Nephron (organoid): ENCODE results near the gene LRBA.

Experiments
- H3K27ac Mint-ChIP-seq, 3 experiments: 2 replicates each; pipeline ENCODE4 v1.8.0; 2020; ENCODE audit warnings: mixed read lengths in 3 of 3, mild to moderate bottlenecking in 2 of 3, moderate library complexity in 1 of 3
- H3K27me3 Mint-ChIP-seq: 2 replicates; pipeline ENCODE4 v1.8.0; 2021; ENCODE audit warnings: low read depth, mild to moderate bottlenecking, moderate library complexity, mixed read lengths
- H3K36me3 Mint-ChIP-seq: 2 replicates; pipeline ENCODE4 v1.8.0; 2020; ENCODE audit warnings: low read depth, mixed read lengths
- H3K4me1 Mint-ChIP-seq: 2 replicates; pipeline ENCODE4 v1.8.0; 2020; ENCODE audit warnings: mixed read lengths
- H3K4me3 Mint-ChIP-seq, 3 experiments: 2 replicates each; pipeline ENCODE4 v1.8.0; 2020; ENCODE audit warnings: mild to moderate bottlenecking in 3 of 3, mixed read lengths in 3 of 3, moderate library complexity in 2 of 3
- H3K9me3 Mint-ChIP-seq: 2 replicates; pipeline ENCODE4 v1.8.0; 2020; ENCODE audit warnings: mixed read lengths
- TF ChIP-seq, protein P1 (sequence below), 3 experiments: fragments of 200-600 bp; sonication (generic); IDR thresholded peaks; one replicate each; pipeline ENCODE4 v1.5.0; 2021; ENCODE audit warnings: antibody characterized with exemption in 3 of 3; ENCODE audit not compliant: unreplicated experiment in 3 of 3

The LRBA gene

DNA sequence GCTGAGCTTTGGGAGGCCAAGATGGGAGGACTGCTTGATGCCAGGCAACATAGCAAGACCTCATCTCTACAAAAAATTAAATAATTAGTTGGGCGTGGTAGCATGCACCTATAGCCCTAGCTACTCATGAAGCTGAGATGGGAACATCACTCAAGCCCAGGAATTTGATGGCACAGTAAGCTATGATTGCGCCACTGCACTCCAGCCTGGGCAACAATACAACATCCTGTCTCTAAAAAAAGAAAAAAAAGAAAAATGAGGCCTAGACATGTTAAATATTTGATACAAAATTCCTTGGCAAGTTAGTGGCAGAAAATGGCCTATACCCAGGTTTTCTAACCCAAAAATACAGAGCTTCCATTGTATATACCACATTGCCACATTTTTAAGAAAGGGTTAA lies 521.2 kb downstream of the LRBA start:
- Mint-ChIP-seq H3K9me3 (no peaks in the 10 kb centered on the region), H3K27me3 (no peaks in the 10 kb centered on the region), H3K27ac (no peak overlapping the region), H3K4me1 (no peaks in the 10 kb centered on the region), H3K36me3 (no peaks in the 10 kb centered on the region), H3K4me3 (no peak overlapping the region)
- TF ChIP-seq, protein P1, sequence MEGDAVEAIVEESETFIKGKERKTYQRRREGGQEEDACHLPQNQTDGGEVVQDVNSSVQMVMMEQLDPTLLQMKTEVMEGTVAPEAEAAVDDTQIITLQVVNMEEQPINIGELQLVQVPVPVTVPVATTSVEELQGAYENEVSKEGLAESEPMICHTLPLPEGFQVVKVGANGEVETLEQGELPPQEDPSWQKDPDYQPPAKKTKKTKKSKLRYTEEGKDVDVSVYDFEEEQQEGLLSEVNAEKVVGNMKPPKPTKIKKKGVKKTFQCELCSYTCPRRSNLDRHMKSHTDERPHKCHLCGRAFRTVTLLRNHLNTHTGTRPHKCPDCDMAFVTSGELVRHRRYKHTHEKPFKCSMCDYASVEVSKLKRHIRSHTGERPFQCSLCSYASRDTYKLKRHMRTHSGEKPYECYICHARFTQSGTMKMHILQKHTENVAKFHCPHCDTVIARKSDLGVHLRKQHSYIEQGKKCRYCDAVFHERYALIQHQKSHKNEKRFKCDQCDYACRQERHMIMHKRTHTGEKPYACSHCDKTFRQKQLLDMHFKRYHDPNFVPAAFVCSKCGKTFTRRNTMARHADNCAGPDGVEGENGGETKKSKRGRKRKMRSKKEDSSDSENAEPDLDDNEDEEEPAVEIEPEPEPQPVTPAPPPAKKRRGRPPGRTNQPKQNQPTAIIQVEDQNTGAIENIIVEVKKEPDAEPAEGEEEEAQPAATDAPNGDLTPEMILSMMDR (IDR thresholded peaks at IDR 0.05; ENCODE audit: unreplicated experiment in 3 of 3) = no peak

DNA sequence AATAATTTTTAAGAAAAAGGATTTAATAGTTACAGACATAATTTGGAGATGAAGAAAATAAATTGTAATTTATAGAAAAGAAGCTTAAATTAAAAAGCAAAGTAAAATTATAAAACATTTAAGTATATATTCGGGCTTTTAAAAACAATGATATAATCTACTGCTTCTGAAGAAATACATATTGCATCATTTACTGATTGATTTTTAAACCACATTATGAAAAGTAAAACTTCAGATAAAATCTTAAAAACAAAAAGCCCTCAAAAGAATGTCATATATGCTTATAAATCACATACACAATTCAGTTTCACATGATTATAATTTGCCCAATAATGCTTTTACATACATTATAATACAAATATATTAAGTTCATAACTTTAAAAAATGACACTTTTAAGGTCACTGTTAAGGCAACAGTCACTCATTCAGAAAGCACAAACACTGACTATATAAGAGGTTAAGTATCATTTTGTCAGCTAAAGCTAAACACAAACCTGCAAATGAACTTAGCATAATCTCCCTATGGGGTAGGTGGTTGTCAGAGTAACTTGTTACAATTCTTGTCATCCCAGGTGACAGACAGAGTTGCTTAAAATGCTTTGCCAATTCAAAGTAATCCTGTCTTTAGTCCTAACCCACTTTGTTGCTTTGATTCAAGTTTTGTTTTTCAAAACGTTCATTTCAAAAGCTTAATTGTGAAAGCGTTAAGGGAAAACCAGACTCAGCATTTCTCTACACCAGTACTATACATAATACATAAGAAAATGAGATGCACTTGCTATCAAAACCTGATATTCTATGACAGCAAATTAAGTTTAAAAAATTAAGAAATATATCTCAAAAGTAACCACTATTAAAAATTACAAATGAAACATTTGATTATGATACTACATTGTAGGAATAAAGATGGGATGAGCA lies 523.7 kb downstream of the LRBA start:
- Mint-ChIP-seq H3K27ac (no peak overlapping the region), H3K4me1 (no peaks in the 10 kb centered on the region), H3K36me3 (no peaks in the 10 kb centered on the region), H3K27me3 (no peaks in the 10 kb centered on the region), H3K4me3 (no peak overlapping the region), H3K9me3 (no peaks in the 10 kb centered on the region)
- TF ChIP-seq, protein P1 (IDR thresholded peaks at IDR 0.05; ENCODE audit: unreplicated experiment in 3 of 3) = no peak

DNA sequence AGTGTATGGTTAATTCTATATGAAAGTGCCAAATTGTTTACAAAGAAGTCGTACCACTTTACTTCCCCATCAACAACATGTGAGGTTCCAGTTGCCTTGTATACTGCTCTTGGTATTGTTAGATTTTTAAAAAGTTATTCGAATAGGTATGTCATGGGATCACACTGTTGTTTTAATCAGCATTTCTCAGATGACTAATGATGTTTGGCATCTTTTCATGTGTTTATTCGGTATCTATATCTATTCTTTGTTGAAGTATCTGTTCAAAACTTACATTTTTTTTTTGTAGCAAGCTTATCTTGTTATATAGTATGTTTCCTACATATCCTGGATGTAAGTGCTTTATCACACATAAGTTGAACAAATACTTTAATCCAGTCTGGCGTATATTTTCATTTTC lies 532.5 kb downstream of the LRBA start:
- Mint-ChIP-seq H3K9me3 (no peaks in the 10 kb centered on the region), H3K27me3 (no peaks in the 10 kb centered on the region), H3K4me3 (no peak overlapping the region), H3K36me3 (peaks cover 13% of the 10 kb centered on the region), H3K4me1 (no peaks in the 10 kb centered on the region), H3K27ac (no peak overlapping the region)
- TF ChIP-seq, protein P1 (IDR thresholded peaks at IDR 0.05; ENCODE audit: unreplicated experiment in 3 of 3) = no peak

DNA sequence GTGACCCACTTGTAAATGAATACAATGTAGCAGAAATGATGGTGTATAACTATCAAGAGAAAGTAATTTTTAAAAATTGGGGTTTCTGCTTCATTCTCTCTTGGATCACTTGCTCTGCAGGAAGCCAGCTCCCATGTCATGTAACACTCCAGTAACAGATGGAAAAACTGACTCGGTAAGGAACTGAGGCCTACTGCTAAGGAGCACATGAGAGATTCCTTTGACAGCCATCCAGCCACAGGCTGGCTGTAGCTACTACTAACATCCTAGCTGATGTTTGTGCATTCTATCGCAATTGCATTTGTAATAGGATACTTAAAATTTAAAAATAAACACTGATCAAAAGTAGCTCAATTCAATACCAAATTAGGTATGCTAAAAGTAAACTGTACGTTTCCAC lies 535.4 kb downstream of the LRBA start:
- Mint-ChIP-seq H3K27ac (no peak overlapping the region), H3K4me3 (no peak overlapping the region), H3K27me3 (no peaks in the 10 kb centered on the region), H3K36me3 (peaks cover 11% of the 10 kb centered on the region), H3K9me3 (no peaks in the 10 kb centered on the region), H3K4me1 (no peaks in the 10 kb centered on the region)
- TF ChIP-seq, protein P1 (IDR thresholded peaks at IDR 0.05; ENCODE audit: unreplicated experiment in 3 of 3) = no peak

DNA sequence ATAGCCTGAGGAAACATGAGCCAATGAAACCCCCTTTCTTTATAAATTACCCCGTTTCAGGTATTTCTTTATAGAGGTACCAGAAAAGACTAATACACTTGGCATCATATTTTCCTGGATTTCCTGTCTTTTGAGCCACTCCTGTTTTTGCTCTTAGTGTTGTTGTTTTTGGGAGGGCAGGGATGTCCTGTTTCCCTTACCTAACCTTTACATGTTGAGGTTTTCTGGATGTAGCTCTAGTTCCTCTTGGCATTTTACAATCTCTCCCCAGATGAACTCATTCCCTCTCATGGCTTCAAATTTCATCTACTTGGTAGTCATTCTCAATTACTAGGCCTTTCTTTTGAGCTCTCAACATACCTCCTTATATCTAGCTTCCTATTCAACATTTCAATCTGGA lies 537.2 kb downstream of the LRBA start:
- Mint-ChIP-seq H3K4me1 (no peaks in the 10 kb centered on the region), H3K4me3 (no peak overlapping the region), H3K27me3 (no peaks in the 10 kb centered on the region)

More for the DNA sequence above, 537.2 kb downstream of the LRBA start:
- TF ChIP-seq, protein P1 (IDR thresholded peaks at IDR 0.05; ENCODE audit: unreplicated experiment in 3 of 3) = no peak
- Mint-ChIP-seq H3K9me3 (no peaks in the 10 kb centered on the region), H3K36me3 (peaks cover 12% of the 10 kb centered on the region), H3K27ac (no peak overlapping the region)
